Measurements from ENCODE around the gene LST1.

Gene LST1

GRCh38 chr6:31597006-31597405 lies 10.9 kb downstream of the LST1 start:
- H3K4me3 ChIP-seq (ENCODE audit: low read length) = no peak overlapping the region
- DNase-seq (ENCODE audit: low read depth) = peak; percentile 24
- TF ChIP-seq CTCF (conservative IDR thresholded peaks at IDR 0.05; ENCODE audit: low read length) = peak; percentile 48

- TF ChIP-seq CTCF (conservative IDR thresholded peaks at IDR 0.05; ENCODE audit: low read length) = no peak
- no peak overlapping the region for H3K4me3 ChIP-seq (ENCODE audit: low read length)
- no peak for DNase-seq (ENCODE audit: low read depth)
Observed at GRCh38 chr6:31607317-31607716, 21.2 kb downstream of the LST1 start.

- no peak overlapping the region for H3K4me3 ChIP-seq (ENCODE audit: low read length)
- no peak for DNase-seq (ENCODE audit: low read depth)
- no peak for TF ChIP-seq CTCF (conservative IDR thresholded peaks at IDR 0.05; ENCODE audit: low read length)
Observed at GRCh38 chr6:31609519-31610406, 23.7 kb downstream of the LST1 start.

GRCh38 chr6:31610968-31611367 lies 24.9 kb downstream of the LST1 start:
- peak; percentile 78 for DNase-seq (ENCODE audit: low read depth)
- H3K4me3 ChIP-seq (ENCODE audit: low read length) = no peak overlapping the region
- no peak for TF ChIP-seq CTCF (conservative IDR thresholded peaks at IDR 0.05; ENCODE audit: low read length)

GRCh38 chr6:31614075-31614619 lies 28.1 kb downstream of the LST1 start:
- H3K4me3 ChIP-seq (ENCODE audit: low read length) = no peak overlapping the region
- DNase-seq (ENCODE audit: low read depth) = no peak
- TF ChIP-seq CTCF (conservative IDR thresholded peaks at IDR 0.05; ENCODE audit: low read length) = no peak

GRCh38 chr6:31614684-31615578 lies 28.9 kb downstream of the LST1 start, which contains the start of gene AIF1:
AIF1 (plus strand) TSS chr6:31615234; CDS start chr6:31615330, 96 bp downstream.
- TF ChIP-seq CTCF (conservative IDR thresholded peaks at IDR 0.05; ENCODE audit: low read length) = no peak
- no peak for DNase-seq (ENCODE audit: low read depth)
- H3K4me3 ChIP-seq (ENCODE audit: low read length) = no peak within 1 kb of the TSS

Measured in AG10803 (cell line).